Loucy (cell line): ENCODE results near the gene SAC3D1.

Experiments used
- CTCF ChIP-seq: fragments of 200-600 bp; sonication (generic); conservative IDR thresholded peaks from 2 replicates; pipeline ENCODE4 v1.5.1; 2014; ENCODE audit warnings: mild to moderate bottlenecking, antibody characterized with exemption, low read length
- EZH2phosphoT487 ChIP-seq: fragments of 200-600 bp; IDR thresholded peaks from 2 replicates; pipeline ENCODE4 v1.6.1; 2018; ENCODE audit warnings: antibody characterized with exemption, mild to moderate bottlenecking, moderate library complexity, borderline replicate concordance

- no peak for TF ChIP-seq CTCF
- TF ChIP-seq EZH2phosphoT487 = no peak
Measured at GRCh38 chr11:65056999-65057398, 16.0 kb downstream of the SAC3D1 start.
